Choroid plexus epithelial cell (primary cell): ENCODE measurements around the gene AGT.
"Not testable (repeated sequence)": the region's sequence is repeated elsewhere in the genome, so short reads cannot be mapped to it uniquely, and the experiment has no call there.

Source experiments
- DNase-seq: peaks from one replicate; pipeline ENCODE4 v3.0.0-alpha.2; 2010; ENCODE audit warnings: low read depth
- H3K4me3 ChIP-seq: 2 replicates; pipeline ENCODE4 v1.5.1; 2011; ENCODE audit warnings: low read depth, mild to moderate bottlenecking, control low read depth, low read length, moderate library complexity
- TF ChIP-seq, protein P1 (sequence below): conservative IDR thresholded peaks from 2 replicates; pipeline ENCODE4 v1.5.1; 2011; ENCODE audit warnings: low read depth, mild to moderate bottlenecking, control low read depth, inconsistent platforms, low read length, moderate library complexity

AGT gene

DNA sequence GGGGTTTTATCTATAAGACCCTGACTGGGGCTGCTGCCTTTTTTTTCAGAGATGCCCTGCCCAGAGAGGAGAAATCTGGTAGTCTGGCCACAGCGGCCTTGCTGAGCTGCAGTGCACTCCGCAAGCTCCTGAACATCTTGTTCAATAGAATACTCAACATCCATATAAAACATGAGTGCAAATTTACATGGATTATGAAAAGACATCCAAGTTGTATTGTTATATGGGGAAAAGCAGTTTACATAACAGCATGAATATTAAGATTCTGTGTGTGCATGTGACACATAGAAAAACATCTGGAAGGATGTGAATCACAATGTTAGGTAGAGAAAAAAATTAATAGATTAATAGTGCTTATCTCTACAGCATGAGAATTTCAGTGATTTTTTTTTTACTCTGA lies 55.2 kb downstream of the AGT start:
- H3K4me3 ChIP-seq, result no peak overlapping the region
- TF ChIP-seq, protein P1, sequence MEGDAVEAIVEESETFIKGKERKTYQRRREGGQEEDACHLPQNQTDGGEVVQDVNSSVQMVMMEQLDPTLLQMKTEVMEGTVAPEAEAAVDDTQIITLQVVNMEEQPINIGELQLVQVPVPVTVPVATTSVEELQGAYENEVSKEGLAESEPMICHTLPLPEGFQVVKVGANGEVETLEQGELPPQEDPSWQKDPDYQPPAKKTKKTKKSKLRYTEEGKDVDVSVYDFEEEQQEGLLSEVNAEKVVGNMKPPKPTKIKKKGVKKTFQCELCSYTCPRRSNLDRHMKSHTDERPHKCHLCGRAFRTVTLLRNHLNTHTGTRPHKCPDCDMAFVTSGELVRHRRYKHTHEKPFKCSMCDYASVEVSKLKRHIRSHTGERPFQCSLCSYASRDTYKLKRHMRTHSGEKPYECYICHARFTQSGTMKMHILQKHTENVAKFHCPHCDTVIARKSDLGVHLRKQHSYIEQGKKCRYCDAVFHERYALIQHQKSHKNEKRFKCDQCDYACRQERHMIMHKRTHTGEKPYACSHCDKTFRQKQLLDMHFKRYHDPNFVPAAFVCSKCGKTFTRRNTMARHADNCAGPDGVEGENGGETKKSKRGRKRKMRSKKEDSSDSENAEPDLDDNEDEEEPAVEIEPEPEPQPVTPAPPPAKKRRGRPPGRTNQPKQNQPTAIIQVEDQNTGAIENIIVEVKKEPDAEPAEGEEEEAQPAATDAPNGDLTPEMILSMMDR, result no peak
- DNase-seq, result no peak

DNA sequence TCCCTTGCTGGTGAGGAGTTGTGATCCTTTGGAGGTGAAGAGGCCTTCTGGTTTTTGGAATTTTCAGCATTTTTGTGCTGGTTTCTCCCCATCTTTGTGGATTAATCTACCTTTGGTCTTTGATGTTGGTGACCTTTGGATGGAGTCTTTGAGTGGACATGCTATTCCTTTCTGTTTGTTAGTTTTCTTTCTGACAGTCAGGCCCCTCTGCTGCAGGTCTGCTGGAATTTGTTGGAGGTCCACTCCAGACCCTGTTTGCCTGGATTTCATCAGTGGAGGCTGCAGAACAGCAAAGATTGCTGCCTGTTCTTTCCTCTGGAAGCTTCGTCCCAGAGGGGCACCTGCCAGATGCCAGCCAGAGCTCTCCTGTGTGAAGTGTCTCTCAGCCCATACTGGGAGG lies 55.8 kb downstream of the AGT start:
- DNase-seq, H3K4me3 ChIP-seq: not testable (repeated sequence)

DNA sequence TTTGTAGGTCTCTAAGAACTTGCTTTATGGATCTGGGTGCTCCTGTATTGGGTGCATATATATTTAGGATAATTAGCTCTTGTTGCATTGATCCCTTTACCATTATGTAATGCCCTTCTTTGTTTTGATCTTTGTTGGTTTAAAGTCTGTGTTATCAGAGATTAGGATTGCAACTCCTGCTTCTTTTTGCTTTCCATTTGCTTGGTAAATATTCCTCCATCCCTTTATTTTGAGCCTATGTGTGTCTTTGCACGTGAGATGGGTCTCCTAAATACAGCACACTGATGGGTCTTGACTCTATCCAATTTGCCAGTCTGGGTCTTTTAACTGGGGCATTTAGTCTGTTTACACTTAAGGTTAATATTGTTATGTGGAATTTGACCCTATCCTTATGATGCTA lies 57.2 kb downstream of the AGT start:
- DNase-seq, H3K4me3 ChIP-seq: not testable (repeated sequence)
